MM.1S (cell line): ENCODE data around the gene ALDH1L2.
A peak's percentile ranks its signal among the peaks of the same experiment; 100 is the strongest.

Experiments
- DNase-seq: peaks from one replicate; pipeline ENCODE4 v3.0.0-alpha.2; 2015
- H2AFZ ChIP-seq: fragments of 300-600 bp; sonication (generic); 2 replicates; pipeline ENCODE4 v1.6.0; 2016; ENCODE audit warnings: antibody characterized with exemption, low read length
- H3F3A ChIP-seq: fragments of 300-600 bp; sonication (generic); 2 replicates; pipeline ENCODE4 v1.6.1; 2016; ENCODE audit warnings: mild to moderate bottlenecking, antibody characterized with exemption, low read length, moderate library complexity, mixed read lengths; ENCODE audit not compliant: insufficient read depth
- H3K27ac ChIP-seq: fragments of 300-600 bp; sonication (generic); 2 replicates; pipeline ENCODE4 v1.5.1; 2016; ENCODE audit warnings: mild to moderate bottlenecking, low read length
- H3K27me3 ChIP-seq: fragments of 300-600 bp; sonication (generic); replicated peaks from 2 replicates; pipeline ENCODE4 v1.6.0; 2016; ENCODE audit warnings: low read length; ENCODE audit not compliant: insufficient read depth
- H3K36me3 ChIP-seq: fragments of 300-600 bp; sonication (generic); replicated peaks from 2 replicates; pipeline ENCODE4 v1.6.1; 2016; ENCODE audit warnings: mild to moderate bottlenecking, low read length, mixed read lengths; ENCODE audit not compliant: insufficient read depth
- H3K4me1 ChIP-seq: fragments of 300-600 bp; sonication (generic); 2 replicates; pipeline ENCODE4 v1.6.1; 2016; ENCODE audit warnings: low read length, mixed read lengths
- H3K4me2 ChIP-seq: fragments of 300-600 bp; sonication (generic); 2 replicates; pipeline ENCODE4 v1.6.0; 2016; ENCODE audit warnings: low read depth, low read length
- H3K4me3 ChIP-seq: fragments of 300-600 bp; sonication (generic); 2 replicates; pipeline ENCODE4 v1.5.1; 2016; ENCODE audit warnings: low read length, mixed read lengths
- H3K79me2 ChIP-seq: fragments of 300-600 bp; sonication (generic); 2 replicates; pipeline ENCODE4 v1.6.1; 2016; ENCODE audit warnings: mixed run types, low read length, mixed read lengths
- H3K9ac ChIP-seq: fragments of 300-600 bp; sonication (generic); 2 replicates; pipeline ENCODE4 v1.6.1; 2016; ENCODE audit warnings: low read length, mixed read lengths
- H3K9me2 ChIP-seq: fragments of 300-600 bp; sonication (generic); replicated peaks from 2 replicates; pipeline ENCODE4 v1.6.1; 2016; ENCODE audit warnings: mild to moderate bottlenecking, low read length, mixed read lengths; ENCODE audit not compliant: insufficient read depth
- H3K9me3 ChIP-seq: fragments of 300-600 bp; sonication (generic); replicated peaks from 2 replicates; pipeline ENCODE4 v1.6.1; 2016; ENCODE audit warnings: mild to moderate bottlenecking, low read length, mixed read lengths; ENCODE audit not compliant: insufficient read depth
- H4K20me1 ChIP-seq: fragments of 300-600 bp; sonication (generic); 2 replicates; pipeline ENCODE4 v1.6.1; 2016; ENCODE audit warnings: mild to moderate bottlenecking, low read length, moderate library complexity, mixed read lengths; ENCODE audit not compliant: insufficient read depth
- EZH2 ChIP-seq: fragments of 300-600 bp; sonication (generic); optimal IDR thresholded peaks from 2 replicates; pipeline ENCODE3; 2017; ENCODE audit warnings: low read depth, mild to moderate bottlenecking, antibody characterized with exemption, low read length, mixed read lengths
- EZH2phosphoT487 ChIP-seq: fragments of 300-600 bp; sonication (generic); IDR thresholded peaks from 2 replicates; pipeline ENCODE4 v1.6.1; 2018; ENCODE audit warnings: antibody characterized with exemption, low read length
- TF ChIP-seq, protein P1 (sequence below): fragments of 300-600 bp; sonication (generic); IDR thresholded peaks from 2 replicates; pipeline ENCODE4 v1.5.1; 2016; ENCODE audit warnings: antibody characterized with exemption, low read length, mixed read lengths

The ALDH1L2 gene

GRCh38 chr12:104974626-104975290, 109.5 kb downstream of the ALDH1L2 start:
- Histone ChIP-seq H3K9me2 (no peaks in the 10 kb centered on the region), H3K36me3 (no peaks in the 10 kb centered on the region), H3K27me3 (no peaks in the 10 kb centered on the region), H3K9me3 (no peaks in the 10 kb centered on the region), H4K20me1 (no peaks in the 10 kb centered on the region), H3K9ac (peak overlapping the region; percentile 22; the same call in 1 of the 2 replicates), H3F3A (peaks cover 8% of the 10 kb centered on the region), H2AFZ (peak overlapping the region; percentile 32), H3K79me2 (no peaks in the 10 kb centered on the region), H3K4me2 (peak overlapping the region; percentile 40; the same call in 1 of the 2 replicates), H3K27ac (peak overlapping the region; percentile 48; the same call in 1 of the 2 replicates), H3K4me1 (no peaks in the 10 kb centered on the region), H3K4me3 (0 out of 2 replicates have a peak overlapping the region, but pooled peaks have one; percentile 14)
- peak; percentile 69 for DNase-seq
- TF ChIP-seq EZH2phosphoT487 (no peak), EZH2 (no peak)
- TF ChIP-seq, protein P1, sequence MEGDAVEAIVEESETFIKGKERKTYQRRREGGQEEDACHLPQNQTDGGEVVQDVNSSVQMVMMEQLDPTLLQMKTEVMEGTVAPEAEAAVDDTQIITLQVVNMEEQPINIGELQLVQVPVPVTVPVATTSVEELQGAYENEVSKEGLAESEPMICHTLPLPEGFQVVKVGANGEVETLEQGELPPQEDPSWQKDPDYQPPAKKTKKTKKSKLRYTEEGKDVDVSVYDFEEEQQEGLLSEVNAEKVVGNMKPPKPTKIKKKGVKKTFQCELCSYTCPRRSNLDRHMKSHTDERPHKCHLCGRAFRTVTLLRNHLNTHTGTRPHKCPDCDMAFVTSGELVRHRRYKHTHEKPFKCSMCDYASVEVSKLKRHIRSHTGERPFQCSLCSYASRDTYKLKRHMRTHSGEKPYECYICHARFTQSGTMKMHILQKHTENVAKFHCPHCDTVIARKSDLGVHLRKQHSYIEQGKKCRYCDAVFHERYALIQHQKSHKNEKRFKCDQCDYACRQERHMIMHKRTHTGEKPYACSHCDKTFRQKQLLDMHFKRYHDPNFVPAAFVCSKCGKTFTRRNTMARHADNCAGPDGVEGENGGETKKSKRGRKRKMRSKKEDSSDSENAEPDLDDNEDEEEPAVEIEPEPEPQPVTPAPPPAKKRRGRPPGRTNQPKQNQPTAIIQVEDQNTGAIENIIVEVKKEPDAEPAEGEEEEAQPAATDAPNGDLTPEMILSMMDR: no peak

- no peak overlapping the region for H3K27ac ChIP-seq
- no peaks in the 10 kb centered on the region for H3K4me1 ChIP-seq
- DNase-seq: no peak
- H3K27me3 ChIP-seq: no peaks in the 10 kb centered on the region
- H2AFZ ChIP-seq: no peak overlapping the region
- TF ChIP-seq, protein P1: no peak
- TF ChIP-seq EZH2 (no peak), EZH2phosphoT487 (no peak)
- H3K36me3 ChIP-seq: no peaks in the 10 kb centered on the region
- H3K4me3 ChIP-seq: no peak overlapping the region
- H3K79me2 ChIP-seq: no peaks in the 10 kb centered on the region
- no peaks in the 10 kb centered on the region for H3K9me3 ChIP-seq
- peaks cover 8% of the 10 kb centered on the region for H3F3A ChIP-seq
- no peak overlapping the region for H3K4me2 ChIP-seq
- no peak overlapping the region for H3K9ac ChIP-seq
- H3K9me2 ChIP-seq: no peaks in the 10 kb centered on the region
- no peaks in the 10 kb centered on the region for H4K20me1 ChIP-seq
Observed at GRCh38 chr12:104973250-104973649, 111.0 kb downstream of the ALDH1L2 start.

DNA sequence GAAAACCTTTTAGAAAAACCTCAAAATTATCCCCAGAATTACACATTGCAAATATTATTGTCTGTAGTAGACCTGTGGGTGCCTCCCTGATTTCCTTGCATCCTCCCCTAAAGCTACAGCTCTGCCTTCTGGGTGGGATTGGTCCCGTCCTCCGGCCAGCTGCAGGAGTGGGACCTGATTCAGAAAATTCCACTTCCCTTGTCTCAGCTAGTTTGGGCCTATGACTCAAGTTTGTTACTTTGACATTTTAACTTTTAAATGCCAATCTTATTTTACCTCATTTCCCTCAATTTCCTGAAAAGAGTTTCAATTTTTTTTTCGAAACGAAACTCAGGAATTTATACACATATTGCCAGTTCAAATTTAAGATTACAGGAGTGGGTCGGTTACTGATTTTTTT, 113.0 kb downstream of the ALDH1L2 start:
- DNase-seq: no peak
- Histone ChIP-seq H3K4me3 (no peak overlapping the region), H3K27ac (no peak overlapping the region), H3K4me2 (no peak overlapping the region), H3F3A (peaks cover 17% of the 10 kb centered on the region), H3K36me3 (no peaks in the 10 kb centered on the region), H4K20me1 (no peaks in the 10 kb centered on the region), H2AFZ (no peak overlapping the region), H3K4me1 (peaks cover 7% of the 10 kb centered on the region), H3K9ac (no peak overlapping the region), H3K9me2 (no peaks in the 10 kb centered on the region), H3K79me2 (no peaks in the 10 kb centered on the region), H3K27me3 (no peaks in the 10 kb centered on the region), H3K9me3 (no peaks in the 10 kb centered on the region)
- TF ChIP-seq EZH2phosphoT487: no peak
- TF ChIP-seq, protein P1: no peak
- no peak for TF ChIP-seq EZH2
